ENCODE data around the gene TGIF2. TPM values are rescaled to one million over a fixed set of nuclear protein-coding genes. Genes with fewer than 3 reads are reported as not detected.
A peak's percentile ranks its signal among the peaks of the same experiment; 100 is the strongest.

TGIF2 gene
- total RNA-seq (2012; rRNA removed), result 5.2 and 5.3 TPM in 2 replicates

- no peaks in the 10 kb centered on the region for H3K27me3 ChIP-seq (ENCODE audit: control insufficient read depth, insufficient read depth, low read length)
- no peaks in the 10 kb centered on the region for H3K36me3 ChIP-seq (ENCODE audit: insufficient read depth, low read length)
- peak within 1 kb of the TSS; percentile 81 for H3K4me3 ChIP-seq (ENCODE audit: low read length)
- peaks cover 31% of the 10 kb centered on the region for H3K4me1 ChIP-seq (ENCODE audit: control insufficient read depth, insufficient read depth, low read length)
- H3K4me2 ChIP-seq (ENCODE audit: low read length), result peak within 1 kb of the TSS; percentile 91
- H3K9ac ChIP-seq (ENCODE audit: low read depth, low read length), result peak within 1 kb of the TSS; percentile 82
- no peaks in the 10 kb centered on the region for H3K9me3 ChIP-seq (replicated peaks; ENCODE audit: low read length)
Measured at GRCh38 chr20:36573103-36573797, at the start of gene TGIF2. TGIF2 (plus strand) TSS chr20:36573597; CDS start chr20:36578775, 5,178 bp downstream.

DNA sequence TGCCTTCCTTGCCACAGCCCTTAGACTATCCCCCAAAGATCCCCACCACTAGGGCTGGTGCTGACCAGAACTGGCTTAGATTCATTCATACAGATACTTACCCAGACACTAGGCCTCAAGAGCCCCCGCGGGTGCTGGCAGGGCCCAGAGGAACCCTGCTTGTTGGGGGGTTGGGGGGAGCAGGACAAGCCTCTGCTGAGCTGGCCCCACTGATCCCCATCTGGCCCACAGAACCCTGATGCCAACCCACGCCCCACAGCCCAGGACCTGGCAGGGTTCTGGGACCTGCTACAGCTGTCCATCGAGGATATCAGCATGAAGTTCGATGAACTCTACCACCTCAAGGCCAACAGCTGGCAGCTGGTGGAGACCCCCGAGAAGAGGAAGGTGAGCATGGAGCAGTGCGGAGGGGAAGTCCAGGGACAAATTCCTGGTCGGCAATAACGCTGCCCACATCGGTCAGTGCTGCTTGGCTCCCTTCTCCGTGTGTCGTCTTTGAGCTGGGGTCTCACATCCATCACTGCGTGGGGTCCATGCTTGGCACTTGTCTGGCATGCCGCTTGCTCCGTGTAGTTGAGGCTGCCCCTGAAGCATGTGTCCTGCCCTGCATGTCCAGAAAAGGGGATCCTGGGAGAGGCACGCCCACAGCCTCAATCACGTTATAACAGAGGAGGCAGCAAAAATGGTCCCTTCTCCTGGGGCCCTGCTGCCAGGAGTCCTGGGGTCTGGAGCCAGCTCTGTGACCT lies 47.6 kb upstream of the TGIF2 start:
- H3K36me3 ChIP-seq (ENCODE audit: insufficient read depth, low read length), result peaks cover 78% of the 10 kb centered on the region
- no peak overlapping the region for H3K4me3 ChIP-seq (ENCODE audit: low read length)
- H3K9me3 ChIP-seq (replicated peaks; ENCODE audit: low read length), result no peaks in the 10 kb centered on the region
- H3K4me1 ChIP-seq (ENCODE audit: control insufficient read depth, insufficient read depth, low read length), result no peaks in the 10 kb centered on the region
- H3K9ac ChIP-seq (ENCODE audit: low read depth, low read length), result no peak overlapping the region
- H3K4me2 ChIP-seq (ENCODE audit: low read length), result no peak overlapping the region
- no peaks in the 10 kb centered on the region for H3K27me3 ChIP-seq (ENCODE audit: control insufficient read depth, insufficient read depth, low read length)

DNA sequence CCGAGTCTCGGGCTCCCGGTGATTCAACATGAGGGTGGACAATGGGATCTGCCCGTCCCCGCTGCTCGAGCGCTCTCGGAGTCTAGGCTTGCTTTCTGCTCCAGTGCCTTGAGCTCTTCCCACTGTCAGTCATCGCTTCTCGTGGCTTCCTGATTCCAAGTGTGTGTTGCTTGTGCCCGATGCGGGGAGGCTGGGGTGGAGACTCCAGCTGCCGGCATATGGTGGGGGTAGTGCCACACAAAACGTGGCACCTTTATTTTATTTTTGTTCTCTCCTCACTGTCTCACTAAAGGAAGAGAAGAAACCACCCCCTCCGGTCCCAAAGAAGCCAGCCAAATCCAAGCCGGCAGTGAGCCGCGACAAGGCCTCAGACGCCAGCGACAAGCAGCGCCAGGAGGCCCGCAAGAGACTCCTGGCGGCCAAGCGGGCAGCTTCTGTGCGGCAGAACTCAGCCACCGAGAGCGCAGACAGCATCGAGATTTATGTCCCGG lies 46.8 kb upstream of the TGIF2 start:
- no peak overlapping the region for H3K4me2 ChIP-seq (ENCODE audit: low read length)
- no peaks in the 10 kb centered on the region for H3K9me3 ChIP-seq (replicated peaks; ENCODE audit: low read length)
- H3K4me3 ChIP-seq (ENCODE audit: low read length), result no peak overlapping the region
- peaks cover 76% of the 10 kb centered on the region for H3K36me3 ChIP-seq (ENCODE audit: insufficient read depth, low read length)
- H3K9ac ChIP-seq (ENCODE audit: low read depth, low read length), result no peak overlapping the region
- H3K27me3 ChIP-seq (ENCODE audit: control insufficient read depth, insufficient read depth, low read length), result no peaks in the 10 kb centered on the region
- H3K4me1 ChIP-seq (ENCODE audit: control insufficient read depth, insufficient read depth, low read length), result no peaks in the 10 kb centered on the region

- Histone ChIP-seq H3K9me3 (replicated peaks; ENCODE audit: low read length) (no peaks in the 10 kb centered on the region), H3K27me3 (ENCODE audit: control insufficient read depth, insufficient read depth, low read length) (no peaks in the 10 kb centered on the region), H3K36me3 (ENCODE audit: insufficient read depth, low read length) (peaks cover 71% of the 10 kb centered on the region), H3K9ac (ENCODE audit: low read depth, low read length) (no peak overlapping the region), H3K4me1 (ENCODE audit: control insufficient read depth, insufficient read depth, low read length) (no peaks in the 10 kb centered on the region), H3K4me2 (ENCODE audit: low read length) (no peak overlapping the region), H3K4me3 (ENCODE audit: low read length) (no peak overlapping the region)
Measured at GRCh38 chr20:36527331-36528125, 45.9 kb upstream of the TGIF2 start.

GRCh38 chr20:36528176-36528874 lies 45.1 kb upstream of the TGIF2 start:
- Histone ChIP-seq H3K4me3 (ENCODE audit: low read length) (no peak overlapping the region), H3K4me2 (ENCODE audit: low read length) (no peak overlapping the region), H3K9ac (ENCODE audit: low read depth, low read length) (no peak overlapping the region), H3K4me1 (ENCODE audit: control insufficient read depth, insufficient read depth, low read length) (no peaks in the 10 kb centered on the region), H3K9me3 (replicated peaks; ENCODE audit: low read length) (no peaks in the 10 kb centered on the region), H3K36me3 (ENCODE audit: insufficient read depth, low read length) (peaks cover 65% of the 10 kb centered on the region), H3K27me3 (ENCODE audit: control insufficient read depth, insufficient read depth, low read length) (no peaks in the 10 kb centered on the region)

DNA sequence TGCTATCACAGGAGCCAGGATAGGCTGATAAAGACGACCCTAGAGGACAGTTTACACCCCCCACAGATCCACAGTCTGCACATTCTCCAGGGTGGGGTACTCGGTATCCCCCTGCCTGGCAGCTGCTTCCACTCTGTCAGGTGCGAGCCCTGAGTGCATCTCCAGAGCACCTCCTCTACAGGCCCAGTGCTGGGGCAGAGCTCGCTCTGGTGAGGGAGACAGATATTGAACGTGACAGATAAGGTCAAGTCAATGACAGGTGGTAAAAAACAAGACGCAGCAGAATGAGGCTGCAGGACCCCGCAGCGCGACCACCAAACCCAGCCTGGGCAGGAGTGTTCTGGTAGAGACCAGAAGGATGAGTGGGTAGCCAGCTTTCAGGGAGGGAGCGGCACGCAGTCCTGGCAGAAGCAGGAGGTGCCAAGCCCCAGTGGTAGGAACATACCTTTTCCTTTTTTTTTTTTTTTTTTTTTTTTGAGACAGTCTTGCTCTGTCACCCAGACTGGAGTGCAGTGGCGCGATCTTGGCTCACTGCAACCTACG lies 44.5 kb upstream of the TGIF2 start:
- no peaks in the 10 kb centered on the region for H3K9me3 ChIP-seq (replicated peaks; ENCODE audit: low read length)
- no peak overlapping the region for H3K4me2 ChIP-seq (ENCODE audit: low read length)
- no peak overlapping the region for H3K4me3 ChIP-seq (ENCODE audit: low read length)
- peaks cover 59% of the 10 kb centered on the region for H3K36me3 ChIP-seq (ENCODE audit: insufficient read depth, low read length)
- no peaks in the 10 kb centered on the region for H3K4me1 ChIP-seq (ENCODE audit: control insufficient read depth, insufficient read depth, low read length)
- H3K9ac ChIP-seq (ENCODE audit: low read depth, low read length), result no peak overlapping the region
- H3K27me3 ChIP-seq (ENCODE audit: control insufficient read depth, insufficient read depth, low read length), result no peaks in the 10 kb centered on the region

DNA sequence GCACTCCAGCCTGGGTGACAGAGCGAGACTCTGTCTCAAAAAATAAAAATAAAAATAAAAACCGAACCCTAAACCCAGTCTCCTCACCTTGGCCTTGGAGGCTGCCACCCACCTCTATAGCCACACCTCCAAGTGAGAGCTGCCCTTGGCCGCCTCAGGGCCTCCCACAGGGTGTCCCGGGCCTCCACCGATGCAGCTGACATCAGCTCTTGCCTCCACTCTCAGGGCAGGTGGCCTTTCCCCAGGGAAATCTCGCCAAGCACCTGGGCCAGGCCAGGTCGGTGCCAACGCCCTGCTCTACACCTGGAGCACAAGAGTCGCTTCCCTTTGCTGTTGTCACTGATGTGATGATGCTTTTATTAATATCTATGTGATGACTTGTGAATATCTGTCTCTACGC lies 41.0 kb upstream of the TGIF2 start:
- H3K9me3 ChIP-seq (replicated peaks; ENCODE audit: low read length), result no peaks in the 10 kb centered on the region
- no peaks in the 10 kb centered on the region for H3K4me1 ChIP-seq (ENCODE audit: control insufficient read depth, insufficient read depth, low read length)
- no peaks in the 10 kb centered on the region for H3K27me3 ChIP-seq (ENCODE audit: control insufficient read depth, insufficient read depth, low read length)
- H3K4me3 ChIP-seq (ENCODE audit: low read length), result no peak overlapping the region
- H3K4me2 ChIP-seq (ENCODE audit: low read length), result no peak overlapping the region
- H3K9ac ChIP-seq (ENCODE audit: low read depth, low read length), result no peak overlapping the region
- H3K36me3 ChIP-seq (ENCODE audit: insufficient read depth, low read length), result peaks cover 30% of the 10 kb centered on the region

GRCh38 chr20:36532822-36533221 lies 40.6 kb upstream of the TGIF2 start:
- H3K27me3 ChIP-seq (ENCODE audit: control insufficient read depth, insufficient read depth, low read length), result no peaks in the 10 kb centered on the region
- no peaks in the 10 kb centered on the region for H3K9me3 ChIP-seq (replicated peaks; ENCODE audit: low read length)
- no peaks in the 10 kb centered on the region for H3K4me1 ChIP-seq (ENCODE audit: control insufficient read depth, insufficient read depth, low read length)
- H3K36me3 ChIP-seq (ENCODE audit: insufficient read depth, low read length), result peaks cover 26% of the 10 kb centered on the region
- H3K4me3 ChIP-seq (ENCODE audit: low read length), result no peak overlapping the region
- no peak overlapping the region for H3K9ac ChIP-seq (ENCODE audit: low read depth, low read length)
- H3K4me2 ChIP-seq (ENCODE audit: low read length), result no peak overlapping the region

DNA sequence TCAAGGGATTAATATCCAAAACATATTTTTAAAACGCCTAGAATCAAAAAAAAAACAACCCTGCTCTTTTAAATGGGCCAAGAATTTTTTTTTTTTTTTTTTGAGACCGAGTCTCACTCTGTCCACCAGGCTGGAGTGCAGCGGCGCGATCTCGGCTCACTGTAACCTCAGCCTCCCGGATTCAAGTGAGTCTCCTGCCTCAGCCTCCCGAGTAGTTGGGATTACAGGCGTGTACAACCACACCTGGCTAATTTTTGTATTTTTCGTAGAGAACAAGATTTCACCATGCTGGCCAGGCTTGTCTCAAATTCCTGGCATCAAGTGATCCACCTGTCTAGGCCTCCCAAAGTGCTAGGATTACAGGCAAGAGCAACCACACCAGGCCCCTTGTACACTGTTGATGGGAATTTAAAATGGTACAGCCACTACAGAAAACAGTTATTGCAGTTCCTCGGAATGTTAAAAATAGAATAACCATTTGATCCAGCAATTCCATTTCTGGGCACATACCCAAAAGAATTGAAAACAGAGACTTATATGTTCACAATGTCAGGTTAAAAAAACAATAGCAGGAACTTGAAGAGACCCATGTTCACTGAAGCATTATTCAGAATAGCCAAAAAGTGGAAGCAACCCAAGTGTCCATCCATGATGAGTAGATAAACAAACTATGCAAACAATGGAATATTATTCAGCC lies 35.2 kb upstream of the TGIF2 start:
- H3K27me3 ChIP-seq (ENCODE audit: control insufficient read depth, insufficient read depth, low read length), result no peaks in the 10 kb centered on the region
- peak overlapping the region; percentile 24 for H3K9ac ChIP-seq (ENCODE audit: low read depth, low read length)
- no peaks in the 10 kb centered on the region for H3K9me3 ChIP-seq (replicated peaks; ENCODE audit: low read length)
- H3K36me3 ChIP-seq (ENCODE audit: insufficient read depth, low read length), result no peaks in the 10 kb centered on the region
- peaks cover 22% of the 10 kb centered on the region for H3K4me1 ChIP-seq (ENCODE audit: control insufficient read depth, insufficient read depth, low read length)
- no peak overlapping the region for H3K4me3 ChIP-seq (ENCODE audit: low read length)
- H3K4me2 ChIP-seq (ENCODE audit: low read length), result peak overlapping the region; percentile 25

- H3K4me3 ChIP-seq (ENCODE audit: low read length), result peak overlapping the region; percentile 94
- no peaks in the 10 kb centered on the region for H3K27me3 ChIP-seq (ENCODE audit: control insufficient read depth, insufficient read depth, low read length)
- peaks cover 4% of the 10 kb centered on the region for H3K36me3 ChIP-seq (ENCODE audit: insufficient read depth, low read length)
- H3K4me2 ChIP-seq (ENCODE audit: low read length), result peak overlapping the region; percentile 97
- no peaks in the 10 kb centered on the region for H3K9me3 ChIP-seq (replicated peaks; ENCODE audit: low read length)
- H3K9ac ChIP-seq (ENCODE audit: low read depth, low read length), result peak overlapping the region; percentile 99
- peaks cover 41% of the 10 kb centered on the region for H3K4me1 ChIP-seq (ENCODE audit: control insufficient read depth, insufficient read depth, low read length)
Measured at GRCh38 chr20:36540551-36541211, 32.7 kb upstream of the TGIF2 start.

All from skeletal muscle satellite cell (primary cell).